Large intestine (tissue), 3 donors: ENCODE measurements around the gene WDR36. TPM values are rescaled to one million over a fixed set of nuclear protein-coding genes. Genes with fewer than 3 reads are reported as not detected.

Experiments used
- DNase-seq, 2 donors: peaks; one replicate each; pipeline versions ENCODE4 v3.0.0 to v3.0.0-alpha.2; 2013
- H3K27ac ChIP-seq: one replicate; pipeline ENCODE4 v1.5.1; 2013; ENCODE audit warnings: low read length
- H3K27me3 ChIP-seq: 2 replicates; pipeline ENCODE4 v1.6.1; 2013; ENCODE audit warnings: low read length; ENCODE audit not compliant: control insufficient read depth, insufficient read depth
- H3K36me3 ChIP-seq: 2 replicates; pipeline ENCODE4 v1.6.1; 2013; ENCODE audit warnings: low read length; ENCODE audit not compliant: control insufficient read depth, insufficient read depth
- H3K4me1 ChIP-seq: one replicate; pipeline ENCODE4 v1.6.1; 2013; ENCODE audit warnings: low read length; ENCODE audit not compliant: control insufficient read depth, insufficient read depth
- H3K4me3 ChIP-seq: one replicate; pipeline ENCODE4 v1.5.1; 2013; ENCODE audit warnings: low read length
- H3K9me3 ChIP-seq: one replicate; pipeline ENCODE4 v1.6.1; 2013; ENCODE audit warnings: mild to moderate bottlenecking, low read depth, low read length, moderate library complexity; ENCODE audit not compliant: control insufficient read depth
- WGBS: methylation state at CpG from one replicate; pipeline ENCODE4 v1.1.5; 2013; ENCODE audit warnings: low lambda C conversion rate; ENCODE audit not compliant: insufficient coverage; 5-methylcytosine and 5-hydroxymethylcytosine counted together
- polyA plus RNA-seq: library from polyadenylated mRNA; unstranded; fragments of 120-200 nt; gene quantifications from one replicate; pipeline ENCODE4 v1.2.1, GENCODE V29; 2013

Gene WDR36
- polyA plus RNA-seq, 1 donor: 21.3 TPM

DNA sequence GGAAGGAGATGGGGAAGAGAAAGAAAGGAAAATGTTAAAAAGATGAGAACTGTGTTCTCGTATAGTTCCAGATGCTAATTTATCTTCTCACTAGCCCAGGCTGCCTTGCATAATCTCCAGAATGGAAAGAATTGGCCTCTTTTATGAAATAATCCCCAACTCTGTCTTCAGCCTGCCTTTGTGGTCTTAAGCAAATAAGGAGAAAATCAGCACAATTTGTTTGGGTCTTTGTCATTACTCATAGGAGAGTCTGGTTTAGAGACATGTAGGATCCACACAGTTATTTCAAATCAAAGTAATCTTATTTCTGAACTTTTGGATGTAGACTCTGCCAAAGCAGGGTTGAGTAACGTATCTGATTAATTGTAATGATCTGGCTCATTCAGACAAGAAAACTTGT lies 81.3 kb downstream of the WDR36 start:
- no peak for DNase-seq
- Histone ChIP-seq H3K4me3 (no peak overlapping the region), H3K36me3 (no peaks in the 10 kb centered on the region), H3K27ac (no peak overlapping the region), H3K27me3 (no peaks in the 10 kb centered on the region), H3K9me3 (no peaks in the 10 kb centered on the region), H3K4me1 (no peaks in the 10 kb centered on the region)
- WGBS: no CpG with 5 or more reads among the region's 2 CpGs

Other genes with a start within 250 kb of the WDR36 start
- gene TSLP, start 20.6 kb upstream of the WDR36 start, polyA plus RNA-seq: 0.19 TPM
- gene CAMK4, start 132.0 kb downstream of the WDR36 start, polyA plus RNA-seq: 10.9 TPM